Measurements from ENCODE around the gene TAF5L. TPM values are rescaled to one million over a fixed set of nuclear protein-coding genes. Genes with fewer than 3 reads are reported as not detected.

The TAF5L gene
- total and polyA plus RNA-seq, 2 of the 13 experiments (the other 11 are each of a cell fraction or from before 2014, with no cell fraction given) = 10.8 to 18.2 TPM

DNA sequence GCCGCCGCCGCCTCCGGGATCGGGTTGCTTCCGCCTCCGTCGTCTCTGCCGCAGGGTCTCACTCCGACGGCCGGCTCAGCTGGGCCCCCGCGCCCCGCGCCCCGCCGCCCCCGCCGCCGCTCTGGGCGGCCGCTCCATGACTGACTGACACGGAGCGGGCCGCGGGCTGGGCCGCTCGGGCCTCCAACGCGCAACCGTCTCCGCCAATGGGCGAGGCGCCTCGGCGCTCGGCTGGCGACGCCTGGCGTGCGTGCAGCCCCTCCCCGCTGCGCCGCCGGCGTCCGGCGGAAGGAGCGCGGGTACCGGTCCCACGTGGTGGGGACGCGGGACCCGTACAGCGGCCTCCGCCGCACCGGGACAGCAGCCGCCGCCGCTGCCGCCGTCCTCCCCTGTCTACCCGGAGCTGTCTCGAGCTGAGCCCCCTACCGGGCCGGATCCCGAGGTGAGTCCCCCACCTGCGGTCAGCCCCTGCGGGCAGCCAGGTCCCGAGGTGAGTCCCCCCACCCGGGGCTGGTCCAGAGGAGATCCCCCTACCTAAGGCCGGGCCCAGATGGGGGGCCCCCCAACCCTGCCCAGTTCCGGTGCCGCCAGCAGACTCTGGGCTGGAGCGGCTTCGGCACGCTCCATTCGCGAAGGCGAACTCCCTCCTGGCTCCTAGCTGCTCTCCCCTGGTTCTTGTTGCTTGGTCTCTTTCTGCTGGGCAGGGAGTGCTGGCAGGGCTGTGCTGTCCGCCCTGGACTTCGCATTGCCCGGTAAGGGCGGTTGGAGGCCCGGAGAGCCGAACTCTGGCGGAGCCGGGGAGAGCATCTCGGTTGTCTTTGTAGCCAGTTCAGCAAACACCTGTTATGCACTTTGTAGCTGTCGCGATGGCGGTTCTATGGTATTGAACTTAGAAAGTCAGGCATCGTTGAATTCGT, at the start of gene TAF5L, which contains the start of gene URB2 (continued):
- TF ChIP-seq, protein P1, sequence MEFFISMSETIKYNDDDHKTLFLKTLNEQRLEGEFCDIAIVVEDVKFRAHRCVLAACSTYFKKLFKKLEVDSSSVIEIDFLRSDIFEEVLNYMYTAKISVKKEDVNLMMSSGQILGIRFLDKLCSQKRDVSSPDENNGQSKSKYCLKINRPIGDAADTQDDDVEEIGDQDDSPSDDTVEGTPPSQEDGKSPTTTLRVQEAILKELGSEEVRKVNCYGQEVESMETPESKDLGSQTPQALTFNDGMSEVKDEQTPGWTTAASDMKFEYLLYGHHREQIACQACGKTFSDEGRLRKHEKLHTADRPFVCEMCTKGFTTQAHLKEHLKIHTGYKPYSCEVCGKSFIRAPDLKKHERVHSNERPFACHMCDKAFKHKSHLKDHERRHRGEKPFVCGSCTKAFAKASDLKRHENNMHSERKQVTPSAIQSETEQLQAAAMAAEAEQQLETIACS (CRISPR knock-in tag; IDR thresholded peaks at IDR 0.05) = peak; percentile 70
- TF ChIP-seq NFRKB (IDR thresholded peaks at IDR 0.05) (no peak), GFI1 (CRISPR knock-in tag; IDR thresholded peaks at IDR 0.05; ENCODE audit: borderline replicate concordance) (0 out of 2 replicates have a peak, but pooled peaks have one; percentile 54), ZNF253 (CRISPR knock-in tag; IDR thresholded peaks at IDR 0.05; ENCODE audit: borderline replicate concordance) (no peak), ZBTB21 (CRISPR knock-in tag; IDR thresholded peaks at IDR 0.05) (no peak), NAIF1 (CRISPR knock-in tag; IDR thresholded peaks at IDR 0.05; ENCODE audit: borderline replicate concordance) (no peak), FOXK1 (CRISPR knock-in tag; IDR thresholded peaks at IDR 0.05; ENCODE audit: borderline replicate concordance, low read depth) (no peak), TBX2 (CRISPR knock-in tag; IDR thresholded peaks at IDR 0.05; ENCODE audit: borderline replicate concordance) (no peak), HOXD1 (CRISPR knock-in tag; IDR thresholded peaks at IDR 0.05) (no peak), ISL2 (CRISPR knock-in tag; IDR thresholded peaks at IDR 0.05) (no peak), HNF4G (IDR thresholded peaks at IDR 0.05; ENCODE audit: borderline replicate concordance, low read depth, low read length) (no peak; the same call in 1 of the 2 replicates), HNF4G (CRISPR knock-in tag; IDR thresholded peaks at IDR 0.05; ENCODE audit: borderline replicate concordance, low read depth) (no peak), BRD4 (CRISPR knock-in tag; IDR thresholded peaks at IDR 0.05) (no peak), RNF2 (conservative IDR thresholded peaks at IDR 0.05; ENCODE audit: low read depth) (no peak; the same call in 1 of the 2 replicates)
- TF ChIP-seq, protein P2, sequence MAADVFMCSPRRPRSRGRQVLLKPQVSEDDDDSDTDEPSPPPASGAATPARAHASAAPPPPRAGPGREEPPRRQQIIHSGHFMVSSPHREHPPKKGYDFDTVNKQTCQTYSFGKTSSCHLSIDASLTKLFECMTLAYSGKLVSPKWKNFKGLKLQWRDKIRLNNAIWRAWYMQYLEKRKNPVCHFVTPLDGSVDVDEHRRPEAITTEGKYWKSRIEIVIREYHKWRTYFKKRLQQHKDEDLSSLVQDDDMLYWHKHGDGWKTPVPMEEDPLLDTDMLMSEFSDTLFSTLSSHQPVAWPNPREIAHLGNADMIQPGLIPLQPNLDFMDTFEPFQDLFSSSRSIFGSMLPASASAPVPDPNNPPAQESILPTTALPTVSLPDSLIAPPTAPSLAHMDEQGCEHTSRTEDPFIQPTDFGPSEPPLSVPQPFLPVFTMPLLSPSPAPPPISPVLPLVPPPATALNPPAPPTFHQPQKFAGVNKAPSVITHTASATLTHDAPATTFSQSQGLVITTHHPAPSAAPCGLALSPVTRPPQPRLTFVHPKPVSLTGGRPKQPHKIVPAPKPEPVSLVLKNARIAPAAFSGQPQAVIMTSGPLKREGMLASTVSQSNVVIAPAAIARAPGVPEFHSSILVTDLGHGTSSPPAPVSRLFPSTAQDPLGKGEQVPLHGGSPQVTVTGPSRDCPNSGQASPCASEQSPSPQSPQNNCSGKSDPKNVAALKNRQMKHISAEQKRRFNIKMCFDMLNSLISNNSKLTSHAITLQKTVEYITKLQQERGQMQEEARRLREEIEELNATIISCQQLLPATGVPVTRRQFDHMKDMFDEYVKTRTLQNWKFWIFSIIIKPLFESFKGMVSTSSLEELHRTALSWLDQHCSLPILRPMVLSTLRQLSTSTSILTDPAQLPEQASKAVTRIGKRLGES (CRISPR knock-in tag; IDR thresholded peaks at IDR 0.05; ENCODE audit: borderline replicate concordance) = no peak
- TF ChIP-seq, protein P3, sequence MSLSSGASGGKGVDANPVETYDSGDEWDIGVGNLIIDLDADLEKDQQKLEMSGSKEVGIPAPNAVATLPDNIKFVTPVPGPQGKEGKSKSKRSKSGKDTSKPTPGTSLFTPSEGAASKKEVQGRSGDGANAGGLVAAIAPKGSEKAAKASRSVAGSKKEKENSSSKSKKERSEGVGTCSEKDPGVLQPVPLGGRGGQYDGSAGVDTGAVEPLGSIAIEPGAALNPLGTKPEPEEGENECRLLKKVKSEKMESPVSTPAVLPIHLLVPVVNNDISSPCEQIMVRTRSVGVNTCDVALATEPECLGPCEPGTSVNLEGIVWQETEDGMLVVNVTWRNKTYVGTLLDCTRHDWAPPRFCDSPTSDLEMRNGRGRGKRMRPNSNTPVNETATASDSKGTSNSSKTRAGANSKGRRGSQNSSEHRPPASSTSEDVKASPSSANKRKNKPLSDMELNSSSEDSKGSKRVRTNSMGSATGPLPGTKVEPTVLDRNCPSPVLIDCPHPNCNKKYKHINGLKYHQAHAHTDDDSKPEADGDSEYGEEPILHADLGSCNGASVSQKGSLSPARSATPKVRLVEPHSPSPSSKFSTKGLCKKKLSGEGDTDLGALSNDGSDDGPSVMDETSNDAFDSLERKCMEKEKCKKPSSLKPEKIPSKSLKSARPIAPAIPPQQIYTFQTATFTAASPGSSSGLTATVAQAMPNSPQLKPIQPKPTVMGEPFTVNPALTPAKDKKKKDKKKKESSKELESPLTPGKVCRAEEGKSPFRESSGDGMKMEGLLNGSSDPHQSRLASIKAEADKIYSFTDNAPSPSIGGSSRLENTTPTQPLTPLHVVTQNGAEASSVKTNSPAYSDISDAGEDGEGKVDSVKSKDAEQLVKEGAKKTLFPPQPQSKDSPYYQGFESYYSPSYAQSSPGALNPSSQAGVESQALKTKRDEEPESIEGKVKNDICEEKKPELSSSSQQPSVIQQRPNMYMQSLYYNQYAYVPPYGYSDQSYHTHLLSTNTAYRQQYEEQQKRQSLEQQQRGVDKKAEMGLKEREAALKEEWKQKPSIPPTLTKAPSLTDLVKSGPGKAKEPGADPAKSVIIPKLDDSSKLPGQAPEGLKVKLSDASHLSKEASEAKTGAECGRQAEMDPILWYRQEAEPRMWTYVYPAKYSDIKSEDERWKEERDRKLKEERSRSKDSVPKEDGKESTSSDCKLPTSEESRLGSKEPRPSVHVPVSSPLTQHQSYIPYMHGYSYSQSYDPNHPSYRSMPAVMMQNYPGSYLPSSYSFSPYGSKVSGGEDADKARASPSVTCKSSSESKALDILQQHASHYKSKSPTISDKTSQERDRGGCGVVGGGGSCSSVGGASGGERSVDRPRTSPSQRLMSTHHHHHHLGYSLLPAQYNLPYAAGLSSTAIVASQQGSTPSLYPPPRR (CRISPR knock-in tag; IDR thresholded peaks at IDR 0.05; ENCODE audit: borderline replicate concordance) = peak; percentile 26; the same call in 1 of the 2 replicates
